ENCODE data around the gene GALNT7. TPM values are rescaled to one million over a fixed set of nuclear protein-coding genes. Genes with fewer than 3 reads are reported as not detected.
A peak's percentile ranks its signal among the peaks of the same experiment; 100 is the strongest.

GALNT7 gene
- total and polyA plus RNA-seq, 2 of the 13 experiments (the other 11 are each of a cell fraction or from before 2014, with no cell fraction given), result 0.08 to 0.13 TPM

- TF ChIP-seq ZBTB20 (CRISPR knock-in tag; IDR thresholded peaks at IDR 0.05; ENCODE audit: borderline replicate concordance, low read depth) (no peak; the same call in 1 of the 2 replicates), ATF7-NPFF (CRISPR knock-in tag; IDR thresholded peaks at IDR 0.05; ENCODE audit: low read depth) (peak; percentile 25; the same call in 1 of the 2 replicates), PPARG (CRISPR knock-in tag; conservative IDR thresholded peaks at IDR 0.05) (no peak), FOXA3 (CRISPR knock-in tag; IDR thresholded peaks at IDR 0.05) (0 out of 2 replicates have a peak, but pooled peaks have one; percentile 39), KDM5B (CRISPR knock-in tag; IDR thresholded peaks at IDR 0.05; ENCODE audit: borderline replicate concordance) (peak; percentile 44; the same call in 1 of the 2 replicates), MYC (CRISPR knock-in tag; IDR thresholded peaks at IDR 0.05; ENCODE audit: borderline replicate concordance) (peak; percentile 61; the same call in 1 of the 2 replicates), POLR2A (IDR thresholded peaks at IDR 0.05; ENCODE audit: insufficient read depth in 1 of 2, low read depth in 2 of 2, low read length in 2 of 2) (peak; percentile 77 to 90), SATB2 (CRISPR knock-in tag; IDR thresholded peaks at IDR 0.05) (no peak), ZNF224 (CRISPR knock-in tag; IDR thresholded peaks at IDR 0.05) (no peak), PLRG1 (conservative IDR thresholded peaks at IDR 0.05) (no peak)
- TF ChIP-seq, protein P1, sequence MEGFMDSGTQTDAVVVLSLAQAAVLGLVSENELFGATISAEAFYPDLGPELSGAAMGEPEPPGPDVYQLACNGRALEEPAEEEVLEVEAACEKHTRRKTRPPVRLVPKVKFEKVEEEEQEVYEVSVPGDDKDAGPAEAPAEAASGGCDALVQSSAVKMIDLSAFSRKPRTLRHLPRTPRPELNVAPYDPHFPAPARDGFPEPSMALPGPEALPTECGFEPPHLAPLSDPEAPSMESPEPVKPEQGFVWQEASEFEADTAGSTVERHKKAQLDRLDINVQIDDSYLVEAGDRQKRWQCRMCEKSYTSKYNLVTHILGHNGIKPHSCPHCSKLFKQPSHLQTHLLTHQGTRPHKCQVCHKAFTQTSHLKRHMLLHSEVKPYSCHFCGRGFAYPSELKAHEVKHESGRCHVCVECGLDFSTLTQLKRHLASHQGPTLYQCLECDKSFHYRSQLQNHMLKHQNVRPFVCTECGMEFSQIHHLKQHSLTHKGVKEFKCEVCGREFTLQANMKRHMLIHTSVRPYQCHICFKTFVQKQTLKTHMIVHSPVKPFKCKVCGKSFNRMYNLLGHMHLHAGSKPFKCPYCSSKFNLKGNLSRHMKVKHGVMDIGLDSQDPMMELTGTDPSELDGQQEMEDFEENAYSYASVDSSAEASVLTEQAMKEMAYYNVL (CRISPR knock-in tag; IDR thresholded peaks at IDR 0.05; ENCODE audit: borderline replicate concordance), result no peak
- TF ChIP-seq, protein P2, sequence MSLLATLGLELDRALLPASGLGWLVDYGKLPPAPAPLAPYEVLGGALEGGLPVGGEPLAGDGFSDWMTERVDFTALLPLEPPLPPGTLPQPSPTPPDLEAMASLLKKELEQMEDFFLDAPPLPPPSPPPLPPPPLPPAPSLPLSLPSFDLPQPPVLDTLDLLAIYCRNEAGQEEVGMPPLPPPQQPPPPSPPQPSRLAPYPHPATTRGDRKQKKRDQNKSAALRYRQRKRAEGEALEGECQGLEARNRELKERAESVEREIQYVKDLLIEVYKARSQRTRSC (CRISPR knock-in tag; IDR thresholded peaks at IDR 0.05; ENCODE audit: low read depth), result no peak
- TF ChIP-seq, protein P3, sequence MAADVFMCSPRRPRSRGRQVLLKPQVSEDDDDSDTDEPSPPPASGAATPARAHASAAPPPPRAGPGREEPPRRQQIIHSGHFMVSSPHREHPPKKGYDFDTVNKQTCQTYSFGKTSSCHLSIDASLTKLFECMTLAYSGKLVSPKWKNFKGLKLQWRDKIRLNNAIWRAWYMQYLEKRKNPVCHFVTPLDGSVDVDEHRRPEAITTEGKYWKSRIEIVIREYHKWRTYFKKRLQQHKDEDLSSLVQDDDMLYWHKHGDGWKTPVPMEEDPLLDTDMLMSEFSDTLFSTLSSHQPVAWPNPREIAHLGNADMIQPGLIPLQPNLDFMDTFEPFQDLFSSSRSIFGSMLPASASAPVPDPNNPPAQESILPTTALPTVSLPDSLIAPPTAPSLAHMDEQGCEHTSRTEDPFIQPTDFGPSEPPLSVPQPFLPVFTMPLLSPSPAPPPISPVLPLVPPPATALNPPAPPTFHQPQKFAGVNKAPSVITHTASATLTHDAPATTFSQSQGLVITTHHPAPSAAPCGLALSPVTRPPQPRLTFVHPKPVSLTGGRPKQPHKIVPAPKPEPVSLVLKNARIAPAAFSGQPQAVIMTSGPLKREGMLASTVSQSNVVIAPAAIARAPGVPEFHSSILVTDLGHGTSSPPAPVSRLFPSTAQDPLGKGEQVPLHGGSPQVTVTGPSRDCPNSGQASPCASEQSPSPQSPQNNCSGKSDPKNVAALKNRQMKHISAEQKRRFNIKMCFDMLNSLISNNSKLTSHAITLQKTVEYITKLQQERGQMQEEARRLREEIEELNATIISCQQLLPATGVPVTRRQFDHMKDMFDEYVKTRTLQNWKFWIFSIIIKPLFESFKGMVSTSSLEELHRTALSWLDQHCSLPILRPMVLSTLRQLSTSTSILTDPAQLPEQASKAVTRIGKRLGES (CRISPR knock-in tag; IDR thresholded peaks at IDR 0.05; ENCODE audit: borderline replicate concordance), result no peak
- TF ChIP-seq, protein P4, sequence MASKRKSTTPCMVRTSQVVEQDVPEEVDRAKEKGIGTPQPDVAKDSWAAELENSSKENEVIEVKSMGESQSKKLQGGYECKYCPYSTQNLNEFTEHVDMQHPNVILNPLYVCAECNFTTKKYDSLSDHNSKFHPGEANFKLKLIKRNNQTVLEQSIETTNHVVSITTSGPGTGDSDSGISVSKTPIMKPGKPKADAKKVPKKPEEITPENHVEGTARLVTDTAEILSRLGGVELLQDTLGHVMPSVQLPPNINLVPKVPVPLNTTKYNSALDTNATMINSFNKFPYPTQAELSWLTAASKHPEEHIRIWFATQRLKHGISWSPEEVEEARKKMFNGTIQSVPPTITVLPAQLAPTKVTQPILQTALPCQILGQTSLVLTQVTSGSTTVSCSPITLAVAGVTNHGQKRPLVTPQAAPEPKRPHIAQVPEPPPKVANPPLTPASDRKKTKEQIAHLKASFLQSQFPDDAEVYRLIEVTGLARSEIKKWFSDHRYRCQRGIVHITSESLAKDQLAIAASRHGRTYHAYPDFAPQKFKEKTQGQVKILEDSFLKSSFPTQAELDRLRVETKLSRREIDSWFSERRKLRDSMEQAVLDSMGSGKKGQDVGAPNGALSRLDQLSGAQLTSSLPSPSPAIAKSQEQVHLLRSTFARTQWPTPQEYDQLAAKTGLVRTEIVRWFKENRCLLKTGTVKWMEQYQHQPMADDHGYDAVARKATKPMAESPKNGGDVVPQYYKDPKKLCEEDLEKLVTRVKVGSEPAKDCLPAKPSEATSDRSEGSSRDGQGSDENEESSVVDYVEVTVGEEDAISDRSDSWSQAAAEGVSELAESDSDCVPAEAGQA (IDR thresholded peaks at IDR 0.05; ENCODE audit: low read depth), result no peak
- TF ChIP-seq, protein P4 (CRISPR knock-in tag; IDR thresholded peaks at IDR 0.05; ENCODE audit: borderline replicate concordance), result no peak
- TF ChIP-seq, protein P5, sequence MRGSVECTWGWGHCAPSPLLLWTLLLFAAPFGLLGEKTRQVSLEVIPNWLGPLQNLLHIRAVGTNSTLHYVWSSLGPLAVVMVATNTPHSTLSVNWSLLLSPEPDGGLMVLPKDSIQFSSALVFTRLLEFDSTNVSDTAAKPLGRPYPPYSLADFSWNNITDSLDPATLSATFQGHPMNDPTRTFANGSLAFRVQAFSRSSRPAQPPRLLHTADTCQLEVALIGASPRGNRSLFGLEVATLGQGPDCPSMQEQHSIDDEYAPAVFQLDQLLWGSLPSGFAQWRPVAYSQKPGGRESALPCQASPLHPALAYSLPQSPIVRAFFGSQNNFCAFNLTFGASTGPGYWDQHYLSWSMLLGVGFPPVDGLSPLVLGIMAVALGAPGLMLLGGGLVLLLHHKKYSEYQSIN (CRISPR knock-in tag; IDR thresholded peaks at IDR 0.05; ENCODE audit: borderline replicate concordance), result no peak
Observed at GRCh38 chr4:173334891-173335752, 166.5 kb downstream of the GALNT7 start (continued).

All from HepG2 (cell line).